Activated CD4-positive, alpha-beta T cell treated with anti-CD3 and anti-CD28 coated beads for 24 hours (primary cell): ENCODE results near the gene FBXO8.

Source experiments
- DNase-seq, 2 donors: peaks; one replicate each; pipeline ENCODE4 v3.0.0-alpha.2; 2020; ENCODE audit warnings: low read depth in 2 of 2

The FBXO8 gene

DNA sequence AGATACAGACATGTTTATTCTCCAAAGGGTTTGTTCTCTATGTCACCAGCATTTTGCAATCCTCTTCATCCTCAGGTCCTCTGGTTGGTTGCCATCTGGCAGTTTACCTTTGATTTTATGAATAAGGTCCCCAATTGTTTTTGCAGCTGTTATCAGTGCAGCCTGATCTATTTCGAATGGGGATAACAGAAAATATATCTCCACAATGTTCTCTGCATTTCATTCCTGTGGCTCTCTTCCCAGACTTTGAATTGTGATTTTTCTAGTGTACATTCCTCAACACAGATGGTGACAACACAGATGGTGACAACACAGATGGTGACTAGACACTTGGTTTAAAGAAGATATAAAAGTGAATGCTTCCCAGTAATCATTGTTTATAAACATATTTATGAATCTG, 74.1 kb downstream of the FBXO8 start:
- no peak for DNase-seq

DNA sequence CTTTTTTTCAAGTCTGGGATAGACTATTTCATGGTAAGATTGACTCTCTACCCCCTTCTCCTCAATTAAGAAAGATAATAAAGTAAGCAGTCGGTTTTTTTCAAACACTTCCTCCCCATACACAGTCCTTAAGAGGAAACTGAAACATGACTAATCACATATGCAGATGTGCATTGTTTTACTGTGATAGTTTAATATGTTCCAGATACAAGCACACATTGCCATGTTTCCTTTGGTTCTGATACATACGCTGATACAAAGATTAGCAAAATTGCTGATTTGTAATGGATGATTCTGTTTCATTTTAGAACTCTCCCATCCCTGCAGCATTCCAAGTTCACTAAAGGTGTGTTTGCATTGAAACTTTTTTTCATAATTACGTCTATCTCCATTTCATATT, 76.1 kb downstream of the FBXO8 start:
- no peak for DNase-seq

DNA sequence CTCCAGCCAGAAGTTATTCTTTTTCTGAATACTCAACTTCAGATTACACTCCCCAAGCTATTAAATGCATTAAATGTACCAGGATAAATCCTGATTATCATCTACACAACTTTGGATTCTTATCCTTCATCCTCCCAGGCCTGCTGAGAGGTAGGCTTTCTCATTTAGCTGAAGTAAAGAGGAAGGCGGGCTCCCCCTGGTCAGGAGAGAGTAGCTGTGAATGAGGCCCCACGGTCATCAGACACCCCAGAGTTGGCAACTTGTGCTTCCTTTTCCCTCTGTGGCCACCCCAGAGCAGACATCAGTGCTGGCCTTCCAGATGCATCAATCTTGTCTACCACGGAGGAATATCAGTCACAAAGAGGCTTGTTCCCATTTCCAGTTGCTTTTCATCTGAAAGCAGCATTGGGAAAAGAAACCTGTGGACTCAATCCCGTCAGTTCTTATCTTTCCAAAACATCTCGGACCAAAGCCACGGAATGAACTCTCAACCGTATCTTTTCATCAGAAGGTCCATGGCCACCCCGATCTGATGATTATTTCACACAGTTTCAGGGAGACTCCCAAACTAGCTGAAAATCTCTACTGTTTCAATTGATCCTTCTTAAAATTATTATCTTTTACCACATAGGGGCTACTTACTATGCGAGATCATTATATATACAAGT, 79.2 kb downstream of the FBXO8 start:
- no peak for DNase-seq

DNA sequence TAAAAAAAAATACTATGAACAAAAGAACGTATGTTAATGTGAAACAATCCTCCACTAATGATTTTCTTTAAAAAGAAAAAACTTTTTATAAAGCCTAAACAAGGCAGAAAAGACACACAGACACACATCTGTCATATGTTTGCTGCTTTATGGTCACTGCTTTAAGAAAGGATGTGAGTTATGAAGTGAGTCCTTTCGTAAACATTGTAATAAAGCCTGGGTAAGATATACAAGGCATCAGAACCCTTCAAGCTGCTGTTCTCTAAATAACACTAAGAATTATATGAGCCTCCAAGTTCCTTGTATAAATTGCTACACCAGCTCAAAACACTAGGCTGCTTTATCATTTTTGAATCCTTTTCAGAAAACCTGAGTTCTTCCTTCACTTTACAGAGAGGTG, 81.6 kb downstream of the FBXO8 start:
- DNase-seq: no peak

DNA sequence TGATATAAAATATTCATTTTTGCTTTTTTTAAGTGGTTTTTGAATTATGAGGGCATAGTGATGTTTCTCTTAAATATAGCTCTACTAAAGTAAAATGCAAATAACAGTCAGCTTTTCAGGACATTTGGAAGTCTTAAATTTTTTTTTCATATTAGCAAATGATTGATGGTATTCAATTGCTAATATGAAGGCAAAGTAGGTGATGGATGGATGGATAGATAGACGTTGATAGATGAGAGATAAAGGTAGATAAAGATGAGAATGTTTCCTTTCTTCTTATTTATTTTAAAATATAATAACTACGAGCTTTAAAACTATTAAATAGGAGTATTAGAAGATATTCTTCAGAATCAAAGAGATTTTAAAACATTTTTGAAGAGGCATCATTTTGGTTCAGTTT, 83.7 kb downstream of the FBXO8 start:
- DNase-seq: no peak

DNA sequence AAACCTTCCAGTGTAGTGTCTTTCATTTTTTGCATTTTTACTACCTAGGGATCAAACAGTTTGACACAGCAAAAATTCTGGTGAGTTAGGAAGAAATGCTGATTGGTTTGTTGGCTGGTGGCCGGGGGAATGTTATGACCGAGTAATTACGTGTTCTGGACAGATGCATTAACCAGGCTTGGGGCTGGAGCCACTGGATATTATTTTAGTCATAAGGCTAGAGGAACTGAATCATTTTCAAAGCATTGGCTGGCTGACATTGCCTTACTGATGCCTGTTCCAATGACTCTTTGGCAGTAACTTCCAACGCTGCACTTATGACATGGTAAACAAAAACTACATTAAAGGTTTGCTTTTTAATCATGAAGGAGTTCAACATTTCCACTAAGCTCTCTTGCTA, 84.6 kb downstream of the FBXO8 start:
- no peak for DNase-seq

DNA sequence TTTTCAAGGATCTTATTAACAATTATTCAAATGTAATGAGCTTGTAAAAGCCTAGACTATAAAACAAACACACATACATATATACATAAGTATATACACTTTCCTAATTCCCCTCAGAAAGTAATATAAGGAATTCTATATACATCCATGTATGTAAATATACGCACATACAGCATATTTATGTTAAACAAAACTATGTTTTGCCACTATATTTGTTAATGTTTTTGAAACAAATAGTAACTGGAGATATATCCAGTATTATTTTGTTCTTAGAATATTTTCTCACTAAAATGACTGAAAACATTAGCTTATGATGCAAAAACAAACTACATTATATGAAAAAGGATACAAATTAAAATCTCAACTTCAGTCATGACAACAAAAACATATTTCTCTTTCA, 85.1 kb downstream of the FBXO8 start:
- DNase-seq: no peak

DNA sequence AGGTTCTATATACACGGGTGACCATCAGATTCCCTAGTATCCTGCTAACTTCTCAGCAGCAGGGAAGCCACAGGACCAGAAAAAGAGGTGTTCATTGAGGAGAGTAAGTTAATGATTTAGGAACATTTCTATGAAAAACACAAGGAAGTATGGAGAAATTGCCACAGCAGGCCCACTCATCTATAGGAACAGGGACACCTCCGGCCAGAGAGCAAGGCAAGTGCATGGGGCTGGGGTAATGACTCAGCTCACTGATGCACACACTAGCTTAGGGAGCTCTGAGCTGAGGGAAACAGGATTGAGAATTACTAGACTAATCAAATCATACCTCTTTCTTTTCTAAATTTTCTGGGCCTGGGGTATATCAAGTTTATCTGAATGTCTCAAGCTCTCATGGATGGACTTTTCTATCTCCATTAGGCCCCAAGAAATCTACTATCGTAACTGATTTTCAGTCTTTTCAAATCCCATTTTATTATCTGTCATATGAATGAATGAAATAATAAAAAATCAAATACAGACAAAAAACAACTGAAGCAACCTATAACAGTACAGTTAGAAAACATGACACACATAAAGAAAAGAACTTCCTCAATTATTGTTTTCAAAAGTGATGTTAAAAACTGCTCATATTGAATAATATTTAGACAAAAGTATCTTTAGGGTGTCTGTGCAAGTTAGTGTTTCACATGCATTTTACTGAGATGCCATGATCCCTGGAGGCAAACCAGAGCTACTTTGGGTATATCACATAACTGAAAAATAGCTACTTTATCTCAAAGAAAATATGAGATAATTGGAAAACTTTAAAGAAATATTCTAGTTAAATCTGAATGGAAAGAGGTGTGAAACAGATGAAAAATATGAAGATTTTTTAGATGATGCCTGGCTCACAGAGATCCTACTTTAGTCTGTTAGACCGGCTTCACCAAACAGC, 89.8 kb downstream of the FBXO8 start:
- no peak for DNase-seq

DNA sequence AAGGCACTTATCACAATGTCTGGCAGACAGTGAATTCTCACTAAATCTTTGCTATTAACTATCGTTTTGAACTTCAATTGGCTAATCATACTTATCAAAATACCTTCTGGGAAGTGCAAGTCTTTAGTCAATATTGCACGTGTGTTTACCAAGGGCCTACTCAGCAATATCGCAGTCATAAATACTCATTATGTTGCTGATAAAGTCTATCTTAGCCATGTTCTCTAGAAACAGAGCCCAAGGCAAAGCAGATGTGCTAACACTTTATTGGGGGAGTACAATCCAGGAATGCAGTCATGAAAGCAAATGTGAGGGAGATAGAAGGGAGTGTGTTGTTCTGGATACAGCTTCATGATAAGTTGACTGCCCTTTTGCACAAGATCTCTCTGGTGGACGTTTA, 90.5 kb downstream of the FBXO8 start:
- no peak for DNase-seq

DNA sequence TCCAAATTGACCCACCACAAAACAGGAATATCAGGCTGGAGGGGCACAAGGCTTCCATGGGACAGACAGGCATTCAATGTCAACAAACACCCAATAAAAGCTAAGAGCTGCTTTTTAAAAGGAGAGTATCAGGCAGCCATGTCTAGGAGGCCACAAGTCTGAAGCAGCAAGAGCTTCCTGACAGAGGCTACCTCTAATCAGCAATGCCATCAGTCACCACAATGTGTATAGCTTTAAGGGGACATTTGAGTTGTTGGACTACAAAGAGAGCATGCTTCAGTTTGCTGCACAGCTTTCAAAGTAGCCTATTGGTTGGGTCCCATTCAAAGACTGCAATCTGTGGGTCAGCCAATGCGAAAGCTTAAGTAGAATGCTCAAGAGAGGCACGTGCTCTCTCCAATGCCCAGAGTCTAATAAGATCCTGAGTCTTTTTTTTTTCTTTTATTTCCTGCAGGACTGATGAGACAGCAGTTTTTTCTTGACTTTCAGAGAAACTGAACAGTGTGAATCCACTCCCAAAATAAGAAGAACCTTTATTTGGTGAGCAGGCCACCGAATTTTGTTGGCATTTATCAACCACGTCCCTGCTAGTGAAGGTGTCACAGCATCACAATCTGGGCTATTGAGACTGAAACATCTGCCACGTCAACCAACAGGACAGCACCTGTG, 92.5 kb downstream of the FBXO8 start:
- no peak for DNase-seq

DNA sequence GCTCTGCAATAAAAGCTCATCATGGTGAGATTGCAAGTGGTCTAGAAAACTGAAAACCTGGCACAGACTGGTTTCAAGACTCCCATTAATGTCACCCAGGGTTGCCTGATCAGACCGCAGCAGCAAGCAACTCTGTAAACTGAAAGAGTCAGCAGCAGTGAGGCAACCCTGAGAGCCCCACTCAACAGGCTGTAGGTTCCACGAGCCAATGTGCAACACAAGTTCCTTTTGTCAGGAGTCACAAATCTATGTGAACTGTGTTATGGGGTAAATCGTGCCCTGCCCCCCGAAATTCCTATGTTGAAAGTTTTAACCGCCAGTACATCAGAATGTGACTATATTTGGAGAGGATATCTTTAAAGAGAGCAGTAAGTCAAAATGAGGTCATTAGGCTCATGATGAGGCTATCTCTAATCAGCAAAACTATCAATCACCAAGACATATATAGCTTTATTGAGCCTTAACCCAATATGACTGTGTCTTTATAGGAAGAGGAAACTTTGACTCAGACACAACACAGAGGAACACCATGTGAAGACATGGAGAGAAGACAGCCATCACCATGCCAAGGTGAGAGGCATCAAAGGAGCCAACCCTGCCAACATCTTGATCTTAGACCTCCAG, 94.0 kb downstream of the FBXO8 start:
- DNase-seq: no peak
